ENCODE results near the gene ARHGEF4.

DNA sequence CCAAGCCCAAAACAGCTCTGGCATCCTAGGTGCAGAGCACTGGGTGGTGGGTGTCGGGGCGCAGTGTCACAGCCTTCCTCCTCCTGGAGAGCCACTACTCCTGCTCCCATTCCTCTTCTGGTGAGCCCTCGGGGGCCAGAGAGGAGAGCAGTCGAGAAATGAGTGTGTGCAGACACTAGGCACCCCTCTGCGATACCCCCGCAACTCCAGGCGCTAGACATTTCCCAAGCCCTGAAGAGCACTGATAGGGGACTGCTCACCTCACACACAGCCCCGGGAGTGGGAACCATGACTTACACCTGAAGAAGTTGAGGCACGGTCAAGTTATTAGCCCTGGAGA lies 202.4 kb downstream of the ARHGEF4 start:
- TF ChIP-seq IRF3 (IDR thresholded peaks at IDR 0.05), result no peak
- no peak for TF ChIP-seq CTCF (IDR thresholded peaks at IDR 0.05 in 2 of 3, conservative IDR thresholded peaks at IDR 0.05 in 1 of 3; ENCODE audit: control insufficient read depth in 2 of 3, extremely low read depth in 1 of 3, insufficient read depth in 1 of 3, low read depth in 3 of 3, low read length in 3 of 3)
- no peak for TF ChIP-seq TAF1 (IDR thresholded peaks at IDR 0.05; ENCODE audit: borderline replicate concordance, low read depth, low read length)
